K562 (cell line): ENCODE data around the gene TEX264. TPM values are rescaled to one million over a fixed set of nuclear protein-coding genes. Genes with fewer than 3 reads are reported as not detected.

ENCODE experiments used
- CHD1 ChIP-seq: fragments of 200-600 bp; sonication (generic); IDR thresholded peaks from one replicate; pipeline ENCODE4 v1.6.1; 2012; ENCODE audit warnings: mild to moderate bottlenecking, moderate library complexity, low read length, inconsistent platforms
- CREM ChIP-seq: IDR thresholded peaks from 2 replicates; pipeline ENCODE4 v1.6.1; 2014; ENCODE audit warnings: antibody characterized with exemption, low read depth
- CTCF ChIP-seq, 3 experiments: IDR thresholded peaks in 2 of 3; conservative IDR thresholded peaks in 1 of 3; 2 replicates each; pipeline ENCODE4 v1.5.1; 2011 to 2012; ENCODE audit warnings: low read length in 3 of 3, mild to moderate bottlenecking in 3 of 3, control low read depth in 2 of 3, improper control_type of control experiment in 1 of 3, inconsistent platforms in 1 of 3, low read depth in 1 of 3, mixed read lengths in 1 of 3, moderate library complexity in 1 of 3; ENCODE audit not compliant: insufficient read depth in 2 of 3
- HNRNPK ChIP-seq: fragments of 200-400 bp; formaldehyde crosslinking; IDR thresholded peaks from one replicate; pipeline ENCODE4 v1.6.1; 2018; ENCODE audit warnings: mild to moderate bottlenecking, low read depth, low read length; ENCODE audit not compliant: poor library complexity, severe bottlenecking
- NBN ChIP-seq: fragments of 450-650 bp; IDR thresholded peaks from 2 replicates; pipeline ENCODE4 v1.6.1; 2016; ENCODE audit warnings: low read depth, mild to moderate bottlenecking
- NCOR1 ChIP-seq: fragments of 450-650 bp; IDR thresholded peaks from 2 replicates; pipeline ENCODE4 v1.6.1; 2016; ENCODE audit warnings: mild to moderate bottlenecking, moderate library complexity
- PHF21A ChIP-seq: fragments of 450-650 bp; IDR thresholded peaks from 2 replicates; pipeline ENCODE4 v1.6.1; 2017; ENCODE audit warnings: low read depth, borderline replicate concordance
- PKNOX1 ChIP-seq: fragments of 450-650 bp; IDR thresholded peaks from 2 replicates; pipeline ENCODE4 v1.6.1; 2016
- RUNX1 ChIP-seq: sonication (generic); IDR thresholded peaks from 2 replicates; pipeline ENCODE4 v1.6.1; 2016; ENCODE audit warnings: antibody characterized with exemption, low read depth
- SFPQ ChIP-seq: fragments of 200-400 bp; formaldehyde crosslinking; IDR thresholded peaks from 2 replicates; pipeline ENCODE4 v1.6.1; 2017; ENCODE audit warnings: mild to moderate bottlenecking, low read depth, low read length, moderate library complexity
- SMARCA4 ChIP-seq: fragments of 450-650 bp; IDR thresholded peaks from 2 replicates; pipeline ENCODE4 v1.6.1; 2016
- STAT5B ChIP-seq: fragments of 250-450 bp; sonication (Bioruptor Pico); IDR thresholded peaks from 2 replicates; pipeline ENCODE4 v1.8.0; 2021; ENCODE audit warnings: mild to moderate bottlenecking, inconsistent platforms
- TCF7 ChIP-seq: sonication (generic); IDR thresholded peaks from 2 replicates; pipeline ENCODE4 v1.6.1; 2016; ENCODE audit warnings: antibody characterized with exemption, borderline replicate concordance
- THRB ChIP-seq: fragments of 450-650 bp; formaldehyde crosslinking; conservative IDR thresholded peaks from 2 replicates; pipeline ENCODE4 v1.4.0; 2022; ENCODE audit warnings: mild to moderate bottlenecking, missing genetic modification characterization
- ZNF212 ChIP-seq: fragments of 450-650 bp; formaldehyde crosslinking; IDR thresholded peaks from 2 replicates; pipeline ENCODE4 v1.4.0; 2020; ENCODE audit warnings: mild to moderate bottlenecking
- ZNF324 ChIP-seq: fragments of 250-450 bp; sonication (Bioruptor Pico); IDR thresholded peaks from 2 replicates; pipeline ENCODE4 v1.4.0; 2020; ENCODE audit warnings: mild to moderate bottlenecking
- ZNF512 ChIP-seq: IDR thresholded peaks from 2 replicates; pipeline ENCODE4 v1.6.1; 2016; ENCODE audit warnings: missing genetic modification characterization, missing compliant biosample characterization
- ZNF561 ChIP-seq: fragments of 450-650 bp; formaldehyde crosslinking; conservative IDR thresholded peaks from 2 replicates; pipeline ENCODE4 v1.4.0; 2020; ENCODE audit warnings: mild to moderate bottlenecking, moderate library complexity
- ZNF584 ChIP-seq: fragments of 200-800 bp; sonication (Bioruptor generic); IDR thresholded peaks from 2 replicates; pipeline ENCODE4 v1.6.1; 2016; ENCODE audit warnings: low read depth, mild to moderate bottlenecking, missing genetic modification characterization, missing compliant biosample characterization
- polyA plus RNA-seq, 8 experiments: library from polyadenylated mRNA; depleted of rRNA in 4 of 8; stranded (reverse) in 5 of 8; unstranded in 3 of 8; fragments of >200 nt; fragmentation: Nextera tagmentation in 2 of 8; fragmentation: Illumina TruSeq in 1 of 8; extraction: Ambion mirVana in 2 of 8; extraction: Trizol in 1 of 8; gene quantifications; 2 replicates each; pipeline versions ENCODE4 v1.2.1 to v1.2.3, GENCODE V29; 2011 to 2014; ENCODE audit warnings: inconsistent platforms in 1 of 8, missing spikeins in 1 of 8
- total RNA-seq, 7 experiments: library from RNA; depleted of rRNA in 6 of 7; stranded (reverse); fragments of >200 nt in 6 of 7; fragmentation: Illumina TruSeq in 2 of 7; extraction: Trizol in 2 of 7; gene quantifications; 2 replicates each; pipeline versions ENCODE4 v1.2.1 to v1.2.3, GENCODE V29; 2011 to 2021; ENCODE audit warnings: low replicate concordance in 1 of 7

TEX264 gene
- total and polyA plus RNA-seq, 9 of the 15 experiments (the other 6 are each of a cell fraction or from before 2014, with no cell fraction given) = 4.1 to 47.0 (median 31.0) TPM

GRCh38 chr3:51671734-51672475, 853 bp downstream of the TEX264 start (continued):
- TF ChIP-seq ZNF512 (tag) (no peak), PHF21A (no peak), NCOR1 (no peak), THRB (CRISPR knock-in tag) (no peak), HNRNPK (no peak), SMARCA4 (no peak), CHD1 (peak; percentile 10), CREM (no peak), TCF7 (no peak), ZNF584 (CRISPR knock-in tag) (no peak), RUNX1 (no peak), ZNF561 (no peak), NBN (no peak), ZNF324 (CRISPR knock-in tag) (no peak), CTCF (IDR thresholded peaks at IDR 0.05 in 2 of 3, conservative IDR thresholded peaks at IDR 0.05 in 1 of 3; ENCODE audit: insufficient read depth in 2 of 3, low read depth in 1 of 3, low read length in 3 of 3) (no peak), ZNF212 (CRISPR knock-in tag) (no peak), PKNOX1 (no peak), SFPQ (no peak), STAT5B (CRISPR knock-in tag) (no peak)
